HG03469 (cell line): ENCODE results near the gene SMTNL1.

ENCODE experiments used
- ATAC-seq: cut with Tn5 transposase; IDR thresholded peaks from one replicate; pipeline ENCODE4 v1.9.1; 2021; ENCODE audit warnings: mild to moderate bottlenecking, moderate library complexity, moderate number of reproducible peaks; ENCODE audit not compliant: unreplicated experiment

Gene SMTNL1

DNA sequence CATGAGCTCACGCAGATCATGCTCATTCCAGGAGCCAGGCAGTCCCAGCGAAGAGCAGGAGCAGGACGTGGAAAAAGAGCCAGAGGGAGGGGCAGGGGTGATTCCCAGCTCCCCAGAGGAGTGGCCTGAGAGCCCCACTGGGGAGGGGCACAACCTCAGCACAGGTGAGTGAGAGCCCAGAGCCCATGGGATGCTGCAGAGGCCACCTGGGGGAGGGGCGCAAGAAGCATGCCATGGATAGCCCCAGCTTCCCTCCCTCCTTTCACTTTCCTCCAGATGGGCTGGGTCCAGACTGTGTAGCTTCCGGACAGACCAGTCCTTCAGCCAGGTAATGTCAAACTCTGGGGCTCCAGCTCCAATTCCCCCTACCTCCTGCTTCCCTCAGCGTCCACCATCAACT lies 6.2 kb downstream of the SMTNL1 start:
- no peak for ATAC-seq

DNA sequence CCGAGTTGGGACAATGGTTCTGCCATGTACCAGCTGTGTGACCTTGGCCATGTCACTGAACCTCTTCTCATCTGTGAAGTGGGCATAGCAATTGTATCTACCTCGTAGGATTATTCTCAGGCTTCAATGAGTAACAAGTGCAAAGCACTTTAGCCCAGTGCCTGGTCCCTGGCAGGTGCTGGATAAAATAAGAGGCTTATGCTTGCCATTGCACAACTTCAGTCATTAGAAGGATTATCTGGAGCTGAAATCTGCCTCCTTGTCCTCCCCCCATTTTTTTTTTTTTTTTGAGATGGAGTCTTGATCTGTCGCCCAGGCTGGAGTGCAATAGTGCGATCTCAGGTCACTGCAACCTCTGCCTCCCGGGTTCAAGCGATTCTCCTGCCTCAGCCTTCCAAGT lies 7.2 kb downstream of the SMTNL1 start:
- ATAC-seq, result no peak

DNA sequence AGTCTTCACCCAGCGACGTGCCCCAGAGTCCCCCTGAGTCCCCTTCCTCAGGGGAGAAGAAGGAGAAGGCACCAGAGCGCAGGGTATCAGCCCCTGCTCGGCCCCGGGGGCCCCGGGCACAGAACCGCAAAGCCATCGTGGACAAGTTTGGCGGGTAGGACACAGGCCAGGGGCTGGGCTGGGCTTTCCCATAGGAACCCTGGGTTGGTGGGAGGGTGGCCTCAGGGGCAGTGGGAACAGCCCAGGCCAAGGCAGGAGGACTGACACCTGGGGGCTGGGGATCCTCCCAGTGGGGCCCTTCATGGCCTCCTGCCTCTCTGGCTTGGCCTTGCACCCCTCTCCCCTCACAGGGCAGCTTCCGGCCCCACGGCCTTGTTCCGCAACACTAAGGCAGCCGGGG lies 8.5 kb downstream of the SMTNL1 start:
- ATAC-seq, result no peak

DNA sequence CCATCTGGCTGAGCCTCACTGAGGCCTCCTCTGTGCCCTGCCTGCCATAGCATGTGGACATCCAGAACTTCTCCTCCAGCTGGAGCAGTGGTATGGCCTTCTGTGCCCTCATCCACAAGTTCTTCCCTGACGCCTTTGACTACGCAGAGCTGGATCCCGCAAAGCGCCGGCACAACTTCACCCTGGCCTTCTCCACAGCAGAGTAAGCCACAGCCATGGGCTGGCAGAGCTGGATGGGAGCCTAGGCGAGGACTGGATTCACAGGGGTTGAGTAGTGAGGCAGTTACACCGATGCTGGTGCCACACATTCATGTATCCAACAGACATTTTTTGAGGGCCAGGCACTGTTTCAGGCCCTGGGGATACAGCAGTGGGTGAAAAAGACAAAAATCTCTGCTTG lies 9.1 kb downstream of the SMTNL1 start:
- ATAC-seq, result no peak

DNA sequence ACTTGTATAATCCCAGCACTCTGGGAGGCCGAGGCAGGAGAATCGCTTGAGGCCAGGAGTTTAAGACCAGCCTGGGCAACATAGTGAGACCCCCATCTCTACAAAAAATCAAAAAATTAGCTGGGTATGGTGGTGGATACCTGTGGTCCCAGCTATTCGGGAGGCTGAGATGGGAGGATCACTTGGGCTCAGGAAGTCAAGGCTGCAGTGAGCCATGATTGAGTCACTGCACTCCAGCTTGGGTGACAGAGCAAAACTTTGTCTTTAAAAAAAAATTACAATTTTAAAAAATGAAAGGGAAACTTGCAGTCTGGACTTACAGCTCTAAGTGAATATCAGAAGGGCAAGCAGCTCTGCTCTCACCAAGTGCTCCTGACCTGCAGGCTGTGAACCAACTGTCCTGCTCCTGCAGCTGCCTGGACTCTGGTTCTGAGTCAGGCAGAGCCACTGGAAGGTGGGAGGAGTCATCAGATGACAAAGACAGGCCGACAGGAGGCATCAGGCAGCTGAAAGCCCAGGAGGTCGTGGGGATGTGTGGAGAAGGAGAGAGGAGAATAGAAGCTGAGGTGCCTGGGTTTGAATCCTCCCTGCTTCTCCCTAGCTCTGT lies 9.6 kb downstream of the SMTNL1 start:
- peak; percentile 62 for ATAC-seq

DNA sequence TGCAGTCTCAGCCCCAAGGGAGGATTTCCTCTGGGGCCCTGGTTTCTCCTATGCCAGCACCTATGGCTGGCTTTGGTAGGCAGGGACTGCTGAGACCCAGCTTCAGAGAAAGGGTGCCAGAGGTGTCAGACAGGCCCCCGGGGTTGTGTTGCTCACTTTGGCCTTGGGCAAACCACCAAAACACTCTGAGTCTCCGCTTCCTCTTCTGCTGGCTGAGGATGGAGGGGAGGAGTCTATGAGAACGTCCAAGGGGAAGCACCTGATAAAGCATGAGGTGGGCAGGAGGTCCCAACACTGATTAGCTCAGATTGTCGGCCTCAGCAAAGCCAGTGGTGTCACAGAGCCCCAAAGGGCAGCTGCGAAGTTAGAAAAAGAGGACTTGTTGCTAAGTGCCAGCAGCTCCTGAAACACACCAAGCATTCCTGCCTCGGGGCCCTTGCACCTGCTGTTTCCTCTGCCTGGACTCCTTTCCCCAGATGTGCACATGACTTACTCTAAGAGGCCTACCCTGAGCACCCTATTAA lies 10.5 kb downstream of the SMTNL1 start:
- peak; percentile 87 for ATAC-seq

DNA sequence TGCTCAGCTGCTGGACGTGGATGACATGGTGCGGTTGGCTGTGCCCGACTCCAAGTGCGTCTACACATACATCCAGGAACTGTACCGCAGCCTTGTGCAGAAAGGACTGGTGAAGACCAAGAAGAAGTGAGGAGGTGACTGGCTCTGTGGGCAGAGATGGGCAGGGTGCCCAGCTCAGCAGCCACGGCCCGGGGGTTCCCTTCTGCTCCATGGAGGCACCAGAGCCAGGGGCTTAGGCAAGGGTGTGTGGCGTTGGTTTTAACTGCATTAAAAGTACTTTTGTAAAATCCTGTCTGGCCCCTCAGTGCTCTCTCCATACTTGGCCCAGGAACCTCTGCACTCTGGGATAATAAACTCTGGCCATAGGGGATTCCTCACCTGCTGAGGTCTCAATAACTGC lies 12.6 kb downstream of the SMTNL1 start:
- no peak for ATAC-seq

DNA sequence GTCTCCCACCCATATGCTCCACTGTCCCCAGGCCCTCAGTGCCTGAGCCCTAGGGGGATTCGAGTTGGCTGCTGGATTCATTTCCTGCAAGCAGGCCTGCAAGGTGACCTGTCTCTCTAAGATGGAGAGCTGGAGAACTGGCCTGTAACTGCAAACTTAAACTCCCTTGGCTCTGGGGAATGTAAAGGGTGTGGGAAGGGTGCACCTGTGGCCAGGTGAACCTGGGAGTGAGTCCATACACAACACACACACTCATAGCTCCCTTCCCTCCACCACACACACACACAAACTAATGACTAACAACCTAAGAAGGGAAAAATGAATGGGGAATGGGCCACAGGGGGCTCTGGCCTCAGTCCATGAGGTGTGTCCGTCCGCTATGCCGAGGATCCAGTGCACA lies 14.5 kb downstream of the SMTNL1 start:
- ATAC-seq, result no peak

DNA sequence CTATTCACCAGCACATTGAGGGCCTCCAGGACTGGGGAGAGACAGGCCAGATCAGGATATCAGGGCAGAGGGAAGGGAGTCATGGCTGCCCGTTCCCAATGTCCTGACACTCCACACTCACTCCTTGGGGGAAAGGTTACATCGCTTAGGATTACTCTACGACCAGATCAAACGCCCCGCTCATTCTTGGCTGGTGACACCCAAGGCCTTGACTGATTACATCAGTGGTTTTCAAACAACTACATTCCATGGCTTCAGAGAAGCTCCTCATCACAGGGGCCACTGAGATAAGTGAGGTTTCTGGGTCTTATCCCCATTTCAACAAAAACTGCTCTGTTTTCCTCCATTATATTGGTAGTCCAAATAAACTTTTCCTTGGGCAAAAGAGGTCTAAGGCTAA lies 15.1 kb downstream of the SMTNL1 start:
- ATAC-seq, result no peak

DNA sequence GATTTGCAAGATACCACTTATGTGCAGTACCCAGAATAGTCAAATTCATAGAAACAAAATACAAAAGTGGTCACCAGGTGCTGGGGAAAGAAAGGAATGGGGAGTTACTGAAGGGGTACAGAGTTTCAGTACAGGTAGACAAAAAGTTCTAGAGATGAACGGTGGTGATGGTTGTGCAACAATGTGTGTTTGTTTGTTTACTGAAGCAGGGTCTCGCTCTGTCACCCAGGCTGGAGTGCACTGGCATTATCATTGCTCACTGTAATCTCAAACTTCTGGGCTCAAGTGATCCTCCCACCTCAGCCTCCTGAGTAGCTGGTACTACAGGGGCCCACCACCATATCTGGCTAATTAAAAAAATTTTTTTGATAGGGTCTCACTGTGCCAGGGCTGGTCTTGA lies 18.0 kb downstream of the SMTNL1 start:
- no peak for ATAC-seq

DNA sequence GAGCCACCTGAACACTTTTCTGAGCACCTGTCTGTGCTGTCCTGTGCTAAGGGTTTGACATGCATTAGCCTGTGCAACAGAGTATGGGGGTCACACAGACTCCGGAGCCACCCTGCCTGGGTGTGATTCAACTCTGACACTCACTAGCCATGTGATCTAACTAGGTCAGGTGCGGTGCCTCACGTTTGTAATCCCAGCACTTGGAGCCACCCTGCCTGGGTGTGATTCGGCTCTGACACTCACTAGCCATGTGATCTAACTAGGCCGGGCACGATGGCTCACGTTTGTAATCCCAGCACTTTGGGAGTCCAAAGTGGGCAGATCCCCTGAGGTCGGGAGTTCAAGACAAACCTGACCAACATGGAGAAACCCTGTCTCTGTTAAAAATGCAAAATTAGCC lies 18.6 kb downstream of the SMTNL1 start:
- ATAC-seq, result no peak

DNA sequence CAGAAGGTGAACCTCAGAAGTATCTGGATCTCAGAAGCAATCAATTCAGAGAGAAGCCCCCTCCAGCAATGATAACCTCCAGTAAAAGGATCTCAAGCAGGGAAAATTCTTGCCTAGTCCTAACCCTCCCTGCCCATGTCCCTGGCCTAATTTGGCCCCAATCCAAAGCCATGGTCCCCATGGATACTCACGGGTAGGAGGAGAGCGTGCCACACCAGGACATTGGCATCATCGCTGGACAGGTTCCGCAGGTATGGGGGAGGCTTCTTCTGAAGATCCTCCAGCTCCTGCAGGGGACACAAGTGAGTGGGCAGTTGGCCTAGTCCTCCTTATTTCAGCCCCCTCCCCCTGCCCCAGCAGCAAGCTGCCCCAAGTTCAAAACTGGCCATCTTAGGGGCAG lies 22.8 kb downstream of the SMTNL1 start:
- ATAC-seq, result no peak

DNA sequence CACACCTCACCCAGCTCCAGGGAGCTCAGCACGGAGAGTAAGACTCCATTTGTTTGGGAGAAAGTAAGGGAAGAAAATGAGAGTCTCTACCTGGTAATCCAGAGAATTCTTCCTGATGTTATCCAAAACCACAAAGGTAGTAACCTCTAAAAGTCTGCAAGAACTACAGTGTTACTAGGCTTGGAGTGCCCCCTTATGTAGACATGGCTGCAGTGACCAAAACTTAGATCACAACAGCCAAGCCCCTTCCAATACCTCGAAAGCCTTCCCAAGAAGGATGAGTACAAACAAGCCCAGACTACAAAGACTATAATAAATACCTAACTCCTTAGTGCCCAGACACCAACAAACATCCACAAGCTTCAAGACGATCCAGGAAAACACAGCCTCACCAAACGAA lies 25.2 kb downstream of the SMTNL1 start:
- no peak for ATAC-seq

DNA sequence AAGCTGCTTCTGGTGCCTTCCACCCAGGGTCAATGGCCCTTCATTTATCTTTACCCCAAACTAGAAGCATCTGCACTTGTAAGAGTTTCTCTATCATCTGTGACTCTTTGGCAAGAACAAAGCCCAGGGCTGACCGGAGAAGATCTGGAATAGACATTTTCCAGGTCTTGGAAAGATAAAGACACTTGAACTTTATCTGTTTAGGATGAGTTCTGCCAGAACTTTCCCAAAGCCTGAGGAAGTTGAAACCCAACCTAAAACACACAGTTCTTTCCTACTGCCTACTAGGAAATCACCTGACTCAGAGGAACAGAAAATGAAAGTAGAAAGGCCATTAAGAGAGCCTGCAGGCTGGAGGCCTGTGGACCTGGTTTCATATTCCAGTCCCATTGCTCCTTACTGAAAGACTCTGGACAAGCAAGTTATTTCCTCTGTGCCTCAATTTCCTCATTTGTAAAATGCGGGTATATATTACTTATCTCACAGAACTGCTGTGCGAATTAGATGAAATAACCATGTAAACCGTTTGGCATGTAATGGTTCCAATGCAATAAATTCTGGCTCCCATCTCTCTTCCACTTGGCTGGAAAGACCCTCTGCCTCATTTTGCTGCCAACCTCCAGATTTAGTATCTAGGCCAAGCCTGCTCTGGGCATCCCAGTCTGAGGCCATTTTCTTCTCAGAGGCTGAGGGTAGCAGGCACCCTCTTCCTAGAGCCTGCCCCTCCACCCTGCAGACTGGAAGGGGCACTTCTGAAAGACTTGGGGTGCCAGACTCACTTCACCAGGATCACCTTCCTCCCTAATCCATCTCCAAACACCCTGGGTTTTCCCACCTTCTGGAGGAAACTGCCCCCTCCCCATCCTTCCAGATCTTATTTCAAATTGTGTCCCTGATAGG lies 28.9 kb downstream of the SMTNL1 start:
- ATAC-seq, result peak; percentile 63

DNA sequence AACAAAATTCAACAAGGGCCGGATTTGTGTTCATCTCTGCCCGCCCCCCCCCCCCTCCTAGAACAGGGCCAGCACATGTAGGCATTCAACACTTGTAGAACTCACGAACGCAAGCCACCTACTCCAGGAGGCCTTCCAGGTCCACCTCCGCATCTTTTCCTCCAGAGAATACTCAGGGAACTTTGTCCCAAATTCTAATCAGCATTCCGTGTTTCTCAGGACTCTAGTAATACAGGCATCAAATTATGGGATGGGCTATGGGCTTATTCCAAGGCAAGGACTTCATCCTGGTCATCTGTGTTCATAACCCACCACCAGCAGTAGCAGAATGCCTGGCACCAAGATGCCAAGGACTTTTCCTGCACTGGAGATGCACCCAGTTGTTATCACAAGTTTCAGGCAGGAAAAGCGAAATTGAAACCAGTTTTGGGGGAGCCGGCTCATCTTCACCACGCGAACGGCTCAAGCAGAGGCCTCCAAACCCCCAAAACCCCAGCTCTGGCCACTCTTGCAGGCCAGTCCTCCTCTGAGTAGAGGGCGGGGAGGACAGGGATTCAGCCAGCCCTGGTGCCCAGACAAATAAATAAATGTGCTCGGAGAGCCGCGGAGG lies 29.6 kb downstream of the SMTNL1 start:
- ATAC-seq, result no peak

DNA sequence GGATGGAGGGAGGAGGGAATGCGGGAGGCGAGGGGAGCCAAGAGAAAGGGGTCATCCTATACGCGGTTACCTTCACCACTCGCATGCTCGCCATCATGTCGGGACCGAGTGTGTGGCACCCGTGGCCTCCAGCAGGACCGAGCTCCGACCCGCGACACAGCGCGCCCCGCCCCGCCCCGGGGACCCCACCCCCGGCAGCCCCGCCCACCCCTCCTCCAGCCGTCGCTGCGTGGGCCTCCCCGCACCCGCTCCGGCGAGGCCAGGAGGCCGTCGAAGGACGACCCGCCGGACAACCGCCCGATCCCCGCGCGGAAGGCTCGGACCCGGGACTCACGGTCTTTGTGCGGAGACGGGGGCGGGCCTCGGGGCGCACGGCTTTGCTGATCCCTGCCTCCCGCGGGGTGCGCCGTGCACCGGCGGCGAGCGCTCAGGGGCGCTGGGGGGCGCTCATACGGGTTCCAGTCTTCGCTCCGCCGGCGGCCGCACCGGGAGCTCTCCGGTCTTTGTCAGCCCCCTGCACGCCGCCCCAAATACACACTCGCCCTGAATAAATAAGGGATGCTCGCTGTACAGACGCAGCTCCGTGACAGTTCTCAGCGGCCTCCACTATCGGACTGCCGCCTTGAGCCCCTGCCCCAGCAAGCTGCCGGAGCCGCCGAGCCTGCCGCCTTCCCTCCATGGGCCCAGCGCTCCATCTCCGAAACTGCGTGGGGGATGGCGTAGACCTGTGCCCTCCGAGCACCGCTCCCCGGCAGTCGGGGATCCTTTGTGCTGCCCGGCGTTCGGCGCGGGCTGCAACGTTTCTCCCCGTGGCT lies 30.3 kb downstream of the SMTNL1 start, which contains the start of gene UBE2L6:
Gene UBE2L6, minus strand, starts transcription at position 158 of the 815 bp plus-strand sequence. Its CDS starts 61 bp downstream, at position 97.
- peak; percentile 31 for ATAC-seq

DNA sequence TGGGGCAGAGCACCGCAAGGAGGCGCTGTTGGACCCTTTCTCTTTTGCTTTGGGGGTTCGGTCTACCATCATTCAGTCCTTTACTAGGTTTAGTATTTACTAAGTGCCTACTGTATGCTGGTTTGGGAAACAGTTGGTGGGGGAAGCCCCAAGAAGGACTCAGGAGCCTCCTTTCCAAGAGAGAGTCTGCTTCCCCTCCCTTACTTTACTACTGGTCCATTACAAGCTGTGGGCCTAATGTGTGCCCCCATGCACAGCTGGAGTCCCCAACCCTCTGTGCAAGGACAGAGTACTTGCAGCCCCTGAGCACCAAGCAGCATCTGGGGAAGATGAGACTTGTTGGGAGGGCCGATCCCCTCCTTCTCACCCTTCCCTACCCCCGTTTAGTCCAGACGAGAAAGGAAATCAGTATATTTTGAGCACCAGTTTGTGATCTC lies 31.0 kb downstream of the SMTNL1 start:
- ATAC-seq, result peak; percentile 48

DNA sequence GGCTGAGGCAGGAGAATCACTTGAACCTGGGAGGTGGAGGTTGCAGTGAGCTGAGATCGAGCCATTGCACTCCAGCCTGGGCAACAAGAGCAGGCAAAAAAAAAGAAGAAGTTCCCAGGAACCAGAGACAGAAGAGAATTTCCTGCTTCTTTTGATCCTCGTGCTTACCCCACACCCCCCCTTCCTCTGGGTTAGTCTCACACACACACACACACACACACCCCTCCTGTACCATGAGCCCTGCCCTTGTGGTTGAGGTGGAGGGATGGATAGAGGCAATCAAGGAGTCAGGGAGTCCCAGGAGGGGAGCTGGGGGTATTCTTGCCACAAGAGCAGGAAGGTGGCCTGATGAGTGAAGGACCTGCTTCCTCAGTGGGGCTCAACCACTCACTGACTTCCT lies 34.2 kb downstream of the SMTNL1 start:
- no peak for ATAC-seq

DNA sequence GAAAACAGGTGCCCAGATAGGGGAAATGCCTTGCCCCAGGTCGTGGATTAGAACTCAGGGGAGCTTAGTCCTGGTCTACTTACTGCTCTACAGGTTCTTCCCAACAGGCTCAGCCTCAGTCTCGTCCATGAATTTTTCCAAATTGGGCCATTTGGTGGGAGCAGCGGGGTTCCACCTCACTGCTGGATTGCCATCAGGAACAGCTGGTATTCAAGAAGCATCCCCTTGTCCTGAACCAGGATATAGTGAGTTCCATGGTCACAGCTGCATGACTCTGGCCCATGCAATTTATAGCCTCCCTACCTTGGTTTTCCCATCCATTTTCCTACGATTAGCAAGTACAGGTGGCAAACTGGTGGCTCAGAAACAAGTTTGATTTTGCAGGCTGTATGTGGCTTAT lies 36.7 kb downstream of the SMTNL1 start:
- no peak for ATAC-seq

DNA sequence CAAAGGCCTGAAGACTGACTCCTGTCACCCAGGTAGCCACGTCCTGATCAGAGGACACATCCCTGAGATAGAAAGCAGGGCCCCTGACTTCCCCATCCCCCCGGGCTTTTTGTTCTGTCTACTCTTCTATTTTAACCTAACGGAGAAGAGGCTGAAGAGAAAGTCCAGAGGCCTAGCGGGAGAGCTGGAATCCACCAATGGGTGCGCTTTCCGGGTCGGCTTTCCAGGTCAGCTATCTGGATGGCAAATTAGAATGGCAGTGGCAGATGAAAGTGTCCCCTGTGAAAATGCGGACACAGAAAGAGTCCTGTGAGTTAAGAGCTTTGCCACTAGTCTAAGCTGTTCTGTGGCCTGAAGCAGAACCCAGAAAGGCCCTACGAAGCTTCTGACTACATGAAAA lies 46.9 kb downstream of the SMTNL1 start:
- no peak for ATAC-seq

DNA sequence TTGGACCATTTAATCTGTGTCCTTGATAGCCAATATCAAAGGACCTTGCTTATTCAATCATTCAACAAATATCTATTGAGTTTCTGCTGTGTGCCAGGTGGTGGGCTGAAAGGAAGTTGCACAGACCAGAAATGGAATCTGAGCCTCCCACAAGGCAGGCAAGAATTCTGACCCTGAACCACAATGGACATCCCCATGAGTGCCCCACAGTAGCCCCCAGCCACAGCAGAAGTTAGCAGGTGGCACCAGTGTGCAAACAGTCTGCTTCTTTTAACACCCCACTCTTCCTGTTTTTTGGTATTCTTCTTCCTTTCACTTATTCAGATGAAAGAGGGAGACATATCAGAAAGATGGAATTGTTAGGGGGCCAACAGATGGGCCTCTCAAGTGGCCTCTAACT lies 47.9 kb downstream of the SMTNL1 start:
- no peak for ATAC-seq
